DMS53 treated with DMSO at 0.1 percent for 48 hours (cell line): ENCODE results near the gene STK40.

Experiments
- DNase-seq: peaks from one replicate; lab custom pipeline; 2025; ENCODE audit not compliant: unreplicated experiment; lab: John Stamatoyannopoulos, UW

The STK40 gene

DNA sequence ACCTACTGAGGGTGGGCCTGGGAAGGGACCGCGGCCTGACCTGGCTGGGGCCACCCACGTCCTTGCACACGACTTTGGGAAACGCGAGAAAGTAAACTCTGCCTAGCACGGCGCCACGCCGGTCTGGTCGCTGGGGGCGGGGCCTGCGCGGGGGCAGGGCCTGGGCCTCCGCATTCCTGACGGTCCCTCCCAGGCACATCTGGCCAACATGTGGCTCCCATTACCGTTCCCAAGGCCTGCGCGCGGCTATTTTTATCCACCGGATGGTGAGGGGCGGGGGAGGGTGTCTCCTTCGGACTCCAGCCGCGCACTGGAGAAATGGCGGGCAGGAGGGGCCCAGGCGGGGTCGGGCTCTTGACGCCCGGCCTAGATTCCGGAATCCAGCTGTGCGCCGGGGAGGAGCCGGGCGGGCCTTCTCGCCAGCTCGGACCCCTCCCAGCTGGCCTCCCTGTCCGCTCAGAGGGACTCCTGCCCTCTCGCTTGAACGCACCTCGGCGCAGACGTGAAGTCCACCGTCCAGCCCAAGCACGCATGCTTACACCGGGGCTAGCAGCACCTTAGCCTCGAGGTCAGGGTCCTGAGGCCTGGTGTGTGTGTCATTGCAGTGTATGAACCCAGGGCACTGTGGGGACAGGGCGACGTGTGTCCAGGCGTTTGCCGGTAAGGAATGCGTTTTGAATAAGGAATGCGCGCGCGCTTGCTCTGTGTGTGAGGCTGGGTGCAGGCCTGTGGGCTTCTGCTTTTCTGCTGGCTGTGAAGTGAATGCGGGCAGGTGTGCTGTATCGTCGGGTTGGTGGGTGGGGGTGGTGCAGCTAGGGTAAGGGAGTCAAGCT is 64.4 kb downstream of the STK40 start:
- peak; percentile 40 for DNase-seq

DNA sequence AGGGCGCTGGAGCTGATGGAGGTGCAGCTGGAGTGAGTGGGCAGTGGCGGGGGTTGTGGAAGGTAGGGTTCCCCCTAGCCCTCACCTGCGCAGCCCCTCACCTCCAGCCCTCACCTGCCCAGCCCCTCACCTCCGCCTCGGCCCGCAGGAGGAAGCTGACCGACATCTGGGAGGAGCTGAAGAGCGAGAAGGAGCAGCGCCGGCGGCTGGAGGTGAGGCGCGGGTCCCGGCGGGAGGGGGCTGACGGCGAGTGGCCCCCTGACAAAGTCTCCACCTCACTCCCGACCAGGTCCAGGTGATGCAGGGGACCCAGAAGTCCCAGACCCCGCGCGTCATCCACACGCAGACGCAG is 65.0 kb downstream of the STK40 start:
- DNase-seq: no peak

DNA sequence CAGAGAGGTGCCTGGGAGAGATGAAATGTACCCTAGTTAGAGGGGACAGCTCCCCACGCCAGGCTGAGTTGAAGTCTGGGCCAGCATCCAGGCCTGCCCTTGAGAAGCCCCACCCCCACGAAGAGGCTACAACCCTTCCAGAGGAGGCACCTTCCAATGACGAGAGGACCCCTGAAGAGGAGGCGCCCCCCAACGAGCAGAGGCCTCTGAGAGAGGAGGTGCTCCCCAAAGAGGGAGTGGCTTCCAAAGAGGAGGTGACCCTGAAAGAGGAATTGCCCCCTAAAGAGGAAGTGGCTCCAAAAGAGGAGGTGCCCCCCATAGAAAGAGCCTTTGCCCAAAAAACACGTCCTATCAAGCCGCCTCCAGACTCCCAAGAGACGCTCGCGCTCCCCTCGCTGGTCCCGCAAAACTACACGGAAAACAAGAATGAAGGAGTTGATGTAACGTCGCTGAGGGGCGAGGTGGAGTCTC is 65.4 kb downstream of the STK40 start:
- no peak for DNase-seq

DNA sequence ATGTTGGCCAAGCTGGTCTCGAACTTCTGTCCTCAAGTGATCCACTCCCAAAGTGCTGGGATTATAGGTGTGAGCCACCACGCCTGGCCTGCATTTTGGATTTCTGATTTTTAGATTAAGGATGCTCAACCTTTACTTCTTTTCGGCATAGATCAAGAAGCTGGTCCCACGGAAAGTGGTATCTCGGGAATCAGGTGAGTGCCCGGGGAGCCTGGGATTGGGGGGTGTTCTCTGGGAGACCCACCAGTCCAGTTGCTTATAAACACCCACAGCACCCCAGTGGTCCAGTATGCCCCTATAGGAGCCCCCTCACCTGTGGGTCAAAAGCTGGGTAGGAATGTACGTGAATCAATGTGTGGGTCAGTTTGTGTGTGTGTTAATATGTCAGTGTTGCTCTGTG is 76.3 kb downstream of the STK40 start:
- no peak for DNase-seq

DNA sequence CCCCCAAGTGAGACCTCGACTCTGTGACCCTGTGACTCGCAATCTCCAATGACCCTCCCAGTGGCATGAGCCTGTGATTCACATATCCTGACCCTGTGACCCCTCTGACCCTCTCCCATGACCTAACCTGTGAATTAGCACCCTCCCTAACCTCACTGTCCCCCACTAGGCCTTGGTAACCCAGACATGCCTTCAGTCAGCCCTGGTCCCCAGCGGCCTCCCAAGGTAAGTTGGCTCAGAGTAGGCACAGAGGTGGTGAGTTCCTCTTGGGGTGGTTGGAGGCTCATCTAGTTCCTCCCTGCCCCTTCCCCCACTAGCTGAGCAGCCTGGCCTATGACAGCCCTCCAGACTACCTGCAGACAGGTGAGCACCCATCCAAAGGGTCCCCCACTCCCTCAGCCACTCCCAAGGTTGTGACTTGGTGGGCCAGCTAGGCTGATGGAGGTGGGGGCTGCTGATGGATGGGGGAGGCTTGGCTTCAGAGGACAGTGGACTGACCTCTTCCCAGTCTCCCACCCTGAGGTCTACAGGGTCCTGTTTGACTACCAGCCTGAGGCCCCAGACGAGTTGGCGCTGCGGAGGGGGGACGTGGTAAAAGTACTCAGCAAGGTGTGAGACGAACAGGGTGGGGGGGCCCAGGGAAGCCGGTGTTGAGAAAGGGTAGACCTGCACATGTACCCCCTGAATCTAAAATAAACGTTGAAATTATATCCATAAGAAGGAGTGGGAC is 78.0 kb downstream of the STK40 start:
- DNase-seq: no peak

DNA sequence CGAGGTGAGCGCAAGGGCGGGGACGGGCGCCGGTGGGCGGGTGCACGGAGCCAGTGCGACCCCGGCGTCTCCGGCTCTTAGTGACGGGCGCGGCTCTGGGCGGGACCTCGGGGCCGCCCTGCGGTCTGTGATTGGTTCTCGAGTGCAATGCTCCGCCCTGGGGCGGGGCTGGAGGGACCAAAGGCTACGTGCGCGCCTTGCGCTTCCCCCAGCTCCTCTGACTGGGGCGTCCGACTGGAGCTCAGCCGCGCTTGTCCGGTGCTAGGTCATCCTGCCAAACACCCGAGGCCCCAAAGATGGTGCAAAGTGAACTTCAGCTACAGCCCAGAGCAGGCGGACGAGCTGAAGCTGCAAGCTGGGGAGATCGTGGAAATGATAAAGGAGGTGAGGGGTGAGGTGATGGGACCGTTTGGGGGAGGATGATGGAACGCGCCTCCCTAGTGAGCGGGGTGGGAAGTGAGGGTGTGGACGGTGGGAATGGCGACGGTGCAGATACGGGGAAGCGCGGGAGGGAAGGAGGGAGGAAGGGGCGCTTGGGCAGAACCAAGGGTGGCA is 78.7 kb downstream of the STK40 start:
- peak; percentile 84 for DNase-seq

DNA sequence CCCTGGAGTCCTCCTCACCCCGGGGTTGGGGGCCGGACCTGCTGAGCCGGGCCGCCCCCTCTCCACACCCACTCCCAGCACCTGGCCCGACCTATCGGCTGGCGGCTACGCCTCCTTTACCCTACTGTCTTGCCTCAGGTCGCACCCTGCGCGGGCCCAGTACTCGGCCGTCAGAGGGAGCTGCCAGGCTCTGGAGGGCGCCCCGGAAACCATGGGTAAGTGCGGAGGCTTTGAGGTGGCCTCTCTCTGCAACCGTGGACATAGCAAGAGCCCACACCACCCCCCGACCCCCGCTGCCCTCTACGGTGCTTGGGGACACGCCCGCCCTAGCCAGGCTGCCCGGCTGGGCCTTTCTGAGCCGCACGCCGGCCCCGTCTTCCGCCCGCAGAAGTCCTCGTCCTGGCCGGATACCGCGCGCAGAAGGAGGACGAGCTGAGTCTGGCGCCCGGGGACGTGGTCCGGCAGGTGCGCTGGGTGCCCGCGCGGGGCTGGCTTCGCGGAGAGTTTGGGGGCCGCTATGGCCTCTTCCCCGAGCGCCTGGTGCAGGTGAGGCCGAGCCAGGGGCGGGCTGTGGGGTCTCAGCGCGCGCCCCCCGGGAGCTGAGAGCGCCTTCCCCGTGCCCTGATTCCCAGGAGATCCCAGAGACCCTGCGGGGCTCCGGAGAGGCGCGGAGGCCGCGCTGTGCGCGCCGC is 79.4 kb downstream of the STK40 start, which contains the start of gene SH3D21:
TSS of gene SH3D21 (plus strand) at position 159 of the 692 bp plus-strand sequence. CDS start at position 212, 53 bp downstream.
- peak; percentile 68 for DNase-seq

DNA sequence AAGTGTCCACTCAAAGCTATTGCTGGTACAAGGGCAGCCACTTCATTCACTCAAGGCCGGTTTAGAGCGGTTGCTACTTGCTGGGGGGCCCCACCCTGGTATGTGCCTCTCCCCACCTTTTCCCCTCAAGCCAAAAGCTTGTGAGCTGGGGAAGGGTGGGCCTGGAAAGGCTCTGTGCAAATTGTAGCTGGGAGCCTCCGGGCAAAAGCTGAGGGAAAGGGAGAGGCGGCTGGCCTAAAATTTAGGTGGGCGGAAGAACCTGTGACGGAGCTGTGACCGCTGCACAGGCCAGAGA is 79.9 kb downstream of the STK40 start:
- no peak for DNase-seq

DNA sequence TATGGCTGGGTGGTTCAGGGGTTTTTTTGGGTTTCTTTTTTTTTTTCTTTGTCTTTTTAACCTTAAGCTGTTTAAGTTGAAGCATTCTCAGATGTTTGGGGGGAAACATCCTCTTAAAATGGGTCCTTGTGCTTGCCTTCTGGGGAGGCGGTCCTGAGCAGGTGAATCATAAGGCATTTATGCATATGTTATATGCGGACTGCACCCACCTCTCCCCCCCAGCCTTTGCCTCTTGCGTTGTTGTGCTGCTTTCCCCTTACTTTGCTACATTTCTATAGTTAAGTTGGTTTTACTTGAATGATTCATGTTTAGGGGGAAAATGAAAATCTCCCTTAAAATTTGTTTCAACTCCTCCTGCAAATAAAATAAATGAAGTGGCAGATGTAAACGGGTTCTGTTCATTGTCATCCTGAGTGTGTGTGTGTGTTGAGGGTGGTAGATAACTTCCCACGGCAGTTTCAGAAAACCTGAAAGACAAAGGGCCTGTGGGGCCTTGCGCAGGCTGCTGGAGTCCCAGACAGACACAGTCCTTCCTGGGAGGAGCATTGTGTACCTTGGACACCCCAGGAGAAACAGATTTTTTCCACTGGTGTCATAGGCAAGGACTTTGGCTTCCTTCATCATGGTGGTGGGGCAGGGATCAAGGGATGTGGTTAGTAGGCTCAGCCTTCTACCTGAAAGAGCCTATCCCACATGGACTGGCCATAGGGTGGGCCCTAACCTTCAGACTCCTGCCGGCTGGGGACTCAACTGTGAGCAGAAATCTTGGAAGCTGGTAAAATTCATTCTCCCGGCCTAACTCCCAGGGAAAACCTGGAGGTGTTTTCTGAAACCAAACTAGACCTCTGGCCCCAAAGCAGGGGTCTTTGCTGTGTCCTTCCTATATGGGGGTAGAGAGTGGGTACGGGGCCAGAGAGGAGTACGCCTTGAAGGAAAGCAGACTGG is 80.5 kb downstream of the STK40 start:
- no peak for DNase-seq

DNA sequence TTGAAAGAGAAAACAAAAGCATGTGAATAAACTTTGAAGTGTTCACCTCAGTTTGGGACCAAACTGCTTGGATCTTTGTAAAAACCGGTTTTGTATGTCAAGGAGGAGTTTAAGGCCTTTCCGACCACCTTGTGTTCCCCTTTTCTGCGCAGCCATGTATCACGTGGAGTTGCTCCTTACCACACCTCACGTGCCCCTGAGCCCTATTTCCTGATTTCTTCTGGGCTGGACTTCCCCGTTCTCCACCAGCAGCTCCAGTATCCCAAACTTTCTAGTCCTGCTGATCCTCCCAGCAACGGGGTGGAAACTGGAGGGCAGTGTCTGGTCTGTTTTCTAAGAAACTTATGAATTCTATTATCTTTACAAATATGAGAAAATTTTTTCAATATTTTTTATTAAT is 81.2 kb downstream of the STK40 start:
- no peak for DNase-seq

DNA sequence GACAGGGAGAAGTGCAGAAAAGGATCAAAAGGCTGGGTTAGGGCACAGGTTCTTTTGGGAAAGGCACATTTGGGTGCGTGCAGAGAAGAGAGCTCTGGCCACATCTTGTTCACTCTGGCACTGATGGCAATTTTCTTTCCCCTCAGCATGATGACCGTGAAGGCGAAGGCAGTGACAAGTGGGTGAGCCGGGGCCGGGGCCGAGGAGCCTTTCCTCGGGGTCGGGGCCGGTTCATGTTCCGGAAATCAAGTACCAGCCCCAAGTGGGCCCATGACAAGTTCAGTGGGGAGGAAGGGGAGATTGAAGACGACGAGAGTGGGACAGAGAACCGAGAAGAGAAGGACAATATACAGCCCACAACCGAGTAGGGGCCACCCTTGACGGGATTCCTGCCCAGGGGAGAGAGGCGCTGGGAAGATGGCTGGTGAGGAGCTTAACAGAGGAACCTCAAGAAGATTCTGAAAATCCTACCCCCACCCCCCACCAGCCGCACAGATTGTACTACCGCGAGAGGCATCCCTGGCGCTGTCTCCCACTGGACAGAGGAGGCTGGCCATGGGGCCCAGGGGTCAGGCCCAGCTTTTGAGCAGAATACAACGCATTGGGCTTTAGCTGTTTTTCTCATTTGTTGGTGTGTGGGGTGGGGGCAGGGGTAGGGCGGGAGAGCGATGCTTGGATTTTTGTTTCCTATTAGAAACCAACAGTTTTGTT is 81.9 kb downstream of the STK40 start:
- no peak for DNase-seq

DNA sequence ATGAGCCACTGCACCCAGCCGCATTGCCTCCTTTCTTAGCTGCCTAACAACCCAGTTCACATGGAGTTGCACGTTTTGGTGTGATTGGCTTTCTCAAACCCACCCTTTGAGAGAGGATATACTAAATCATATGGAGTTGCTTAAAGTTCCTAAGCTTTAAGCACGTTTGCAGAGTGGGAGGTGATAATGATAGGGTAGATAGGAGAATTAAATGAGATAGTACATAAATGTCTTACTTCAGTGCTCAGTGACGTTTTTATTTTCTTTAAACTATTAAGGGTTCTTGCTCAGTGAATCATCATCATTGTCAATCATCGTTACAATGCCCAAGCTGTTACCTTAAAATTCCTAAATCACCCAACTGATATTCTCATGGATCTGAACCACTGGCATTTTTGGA is 82.5 kb downstream of the STK40 start:
- DNase-seq: no peak

DNA sequence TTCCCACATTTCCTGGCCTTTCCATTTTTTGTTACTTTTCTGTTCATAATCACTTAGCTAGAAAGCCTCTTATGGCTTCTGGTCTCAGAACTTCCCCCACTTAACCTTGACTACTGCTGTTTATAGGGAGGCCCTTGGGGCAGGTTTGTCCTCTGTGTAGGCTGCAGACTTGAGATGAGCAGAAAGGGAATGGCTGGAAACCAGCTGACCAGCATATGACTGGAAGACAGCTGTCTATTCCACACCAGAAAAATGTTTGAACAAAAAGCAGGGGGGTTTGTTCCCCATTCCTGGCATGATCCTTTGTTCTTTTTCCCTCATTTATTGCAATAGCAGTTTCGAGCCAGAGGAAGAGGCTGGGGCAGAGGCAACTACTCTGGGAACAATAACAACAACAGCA is 84.5 kb downstream of the STK40 start:
- no peak for DNase-seq

DNA sequence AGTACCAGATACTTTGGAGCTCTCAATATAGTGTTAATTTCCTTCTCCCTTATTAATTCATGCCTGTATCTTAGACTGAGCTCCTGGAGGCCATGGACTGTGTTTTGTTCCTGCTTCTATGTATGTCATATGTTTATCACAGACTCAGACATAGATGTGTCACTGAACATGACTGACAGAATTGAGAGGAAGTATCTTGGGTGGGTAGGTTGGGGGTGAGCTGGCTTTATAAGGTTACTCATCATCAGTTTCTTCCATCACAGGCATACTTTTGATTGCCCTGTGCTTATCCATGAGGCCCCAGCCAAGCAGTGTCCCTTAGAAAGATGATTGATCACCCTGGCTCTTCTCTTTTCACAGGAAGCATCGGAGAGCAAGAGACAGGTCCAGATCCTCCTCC is 85.2 kb downstream of the STK40 start:
- no peak for DNase-seq

DNA sequence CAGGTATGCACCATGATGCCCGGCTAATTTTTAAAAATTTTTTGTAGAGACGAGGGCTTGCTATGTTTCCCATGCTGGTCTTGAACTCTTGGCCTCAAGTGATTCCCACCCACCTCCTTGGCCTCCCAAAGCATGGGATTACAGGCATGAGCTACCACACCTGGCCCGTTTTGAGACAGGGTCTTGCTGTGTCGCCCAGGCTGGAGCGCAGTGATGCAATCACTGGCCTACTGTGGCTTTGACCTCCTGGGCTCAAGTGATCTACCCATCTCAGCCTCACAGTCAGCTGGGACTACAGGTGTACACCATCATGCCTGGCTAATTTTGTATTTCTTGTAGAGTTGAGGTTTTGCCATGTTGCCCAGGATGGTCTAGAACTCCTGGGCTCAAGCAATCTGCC is 87.1 kb downstream of the STK40 start:
- DNase-seq: no peak

DNA sequence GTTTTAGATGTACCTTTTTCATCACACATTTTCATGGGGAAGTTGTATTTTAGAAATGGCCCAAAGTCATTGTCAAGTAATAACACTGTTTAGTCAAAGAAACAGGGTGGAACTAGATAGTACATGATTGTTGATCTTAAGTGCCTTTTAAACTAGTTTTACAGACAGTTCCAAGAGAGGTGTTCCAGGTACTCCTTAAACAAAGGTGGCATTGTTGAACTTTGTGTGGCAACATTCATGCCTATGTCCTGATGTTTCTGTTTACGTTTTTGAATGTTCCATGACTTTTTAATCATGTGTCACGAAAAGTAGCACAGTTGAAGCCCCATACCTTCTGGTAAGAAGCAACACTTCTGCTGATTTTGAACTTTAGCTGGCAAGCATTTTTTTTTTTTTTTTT is 88.7 kb downstream of the STK40 start:
- DNase-seq: no peak

DNA sequence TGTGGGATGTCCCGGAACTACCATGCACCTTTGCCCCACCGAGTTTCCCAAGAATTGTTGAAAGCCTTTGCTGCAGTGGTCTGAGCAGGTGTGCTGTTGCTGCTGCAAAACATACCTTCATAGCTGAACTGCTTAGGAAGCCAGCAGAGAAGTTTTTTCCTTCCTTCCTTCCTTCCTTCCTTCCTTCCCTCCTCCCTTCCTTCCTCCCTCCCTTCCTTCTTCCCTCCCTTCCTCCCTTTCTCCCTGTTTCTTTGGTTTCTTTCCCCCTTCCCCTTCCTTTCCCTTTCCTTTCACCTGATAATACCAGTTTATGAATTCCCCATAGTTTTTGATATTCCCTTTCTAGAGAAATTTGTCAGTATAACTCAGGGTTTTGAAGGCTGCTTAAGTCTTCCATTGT is 90.3 kb downstream of the STK40 start:
- no peak for DNase-seq
